Measurements from ENCODE around the gene DNAJC19.

The DNAJC19 gene

GRCh38 chr3:180959691-180960090 is 29.8 kb downstream of the DNAJC19 start:
- no peak for DNase-seq

- DNase-seq: no peak
Measured at GRCh38 chr3:180947761-180948390, 41.7 kb downstream of the DNAJC19 start.

- DNase-seq: no peak
Measured at GRCh38 chr3:180940826-180941225, 48.7 kb downstream of the DNAJC19 start.

DNA sequence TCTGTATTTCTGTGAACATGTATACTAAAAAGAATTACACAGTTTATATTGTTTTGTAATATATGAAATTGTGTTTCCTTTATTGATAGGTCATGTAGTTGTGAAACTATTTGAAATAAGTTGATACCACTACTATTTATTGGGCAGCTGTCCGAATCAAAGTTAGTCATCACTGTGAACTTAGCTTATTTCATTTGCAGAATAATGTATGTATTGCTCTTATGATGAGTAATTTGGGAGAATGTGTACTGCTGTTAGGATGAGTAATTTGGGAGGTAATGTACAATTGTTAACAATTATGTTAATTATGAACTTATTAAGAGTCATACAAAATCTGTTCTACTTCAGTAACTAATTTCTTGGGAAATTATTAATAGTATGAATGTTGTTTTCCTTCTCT is 54.9 kb downstream of the DNAJC19 start:
- DNase-seq: no peak
